A673 (cell line): ENCODE data around the gene TEX261.

ENCODE experiments used
- CTCF ChIP-seq: fragments of 300-800, 200-600 bp; sonication (generic); conservative IDR thresholded peaks from 2 replicates; pipeline ENCODE4 v1.5.1; 2017; ENCODE audit warnings: low read depth, mild to moderate bottlenecking, antibody characterized with exemption, low read length, moderate library complexity, mixed read lengths
- EZH2 ChIP-seq: fragments of 200-600 bp; sonication (generic); IDR thresholded peaks from 2 replicates; pipeline ENCODE4 v1.6.1; 2017; ENCODE audit warnings: borderline replicate concordance, low read depth, mild to moderate bottlenecking, mixed read lengths, antibody characterized with exemption, low read length; ENCODE audit not compliant: poor library complexity, severe bottlenecking

- TF ChIP-seq EZH2 (no peak), CTCF (no peak)
Observed at GRCh38 chr2:70982971-70983370, 11.7 kb downstream of the TEX261 start.
